Chondrocyte (in vitro differentiated cells): Measurements from ENCODE around the gene NCDN. TPM values are rescaled to one million over a fixed set of nuclear protein-coding genes. Genes with fewer than 3 reads are reported as not detected.

Experiments
- DNase-seq: peaks from one replicate; pipeline ENCODE4 v3.0.0; 2021; ENCODE audit warnings: mixed read lengths, low spot score
- H3K27ac Mint-ChIP-seq: one replicate; pipeline ENCODE4 v1.8.0; 2021; ENCODE audit warnings: mild to moderate bottlenecking, moderate library complexity, mixed read lengths; ENCODE audit not compliant: unreplicated experiment
- H3K27me3 Mint-ChIP-seq: 2 replicates; pipeline ENCODE4 v1.8.0; 2021; ENCODE audit warnings: low read depth, mixed read lengths
- H3K36me3 Mint-ChIP-seq: 2 replicates; pipeline ENCODE4 v1.8.0; 2021; ENCODE audit warnings: low read depth, mixed read lengths
- H3K4me1 Mint-ChIP-seq: 2 replicates; pipeline ENCODE4 v1.8.0; 2021; ENCODE audit warnings: low read depth, mild to moderate bottlenecking, mixed read lengths
- H3K4me3 Mint-ChIP-seq: one replicate; pipeline ENCODE4 v1.8.0; 2021; ENCODE audit warnings: mild to moderate bottlenecking, moderate library complexity, mixed read lengths; ENCODE audit not compliant: unreplicated experiment
- H3K9me3 Mint-ChIP-seq: 2 replicates; pipeline ENCODE4 v1.8.0; 2021; ENCODE audit warnings: low read depth, mixed read lengths
- total RNA-seq: library from RNA; stranded (reverse); gene quantifications from 3 replicates; pipeline ENCODE4 v1.2.1, GENCODE V29; 2021
- TF ChIP-seq, protein P1 (sequence below): fragments of 200-600 bp; sonication (generic); IDR thresholded peaks from 2 replicates; pipeline ENCODE4 v1.5.0; 2021; ENCODE audit warnings: antibody characterized with exemption, mild to moderate bottlenecking, moderate library complexity

Gene NCDN
- total RNA-seq, 1 donor from 2014 or later, result 35.3 TPM

- Mint-ChIP-seq H3K27ac (no peak overlapping the region), H3K36me3 (peaks cover 29% of the 10 kb centered on the region), H3K4me1 (no peaks in the 10 kb centered on the region), H3K27me3 (no peaks in the 10 kb centered on the region), H3K4me3 (no peak overlapping the region), H3K9me3 (peaks cover 4% of the 10 kb centered on the region)
- TF ChIP-seq, protein P1, sequence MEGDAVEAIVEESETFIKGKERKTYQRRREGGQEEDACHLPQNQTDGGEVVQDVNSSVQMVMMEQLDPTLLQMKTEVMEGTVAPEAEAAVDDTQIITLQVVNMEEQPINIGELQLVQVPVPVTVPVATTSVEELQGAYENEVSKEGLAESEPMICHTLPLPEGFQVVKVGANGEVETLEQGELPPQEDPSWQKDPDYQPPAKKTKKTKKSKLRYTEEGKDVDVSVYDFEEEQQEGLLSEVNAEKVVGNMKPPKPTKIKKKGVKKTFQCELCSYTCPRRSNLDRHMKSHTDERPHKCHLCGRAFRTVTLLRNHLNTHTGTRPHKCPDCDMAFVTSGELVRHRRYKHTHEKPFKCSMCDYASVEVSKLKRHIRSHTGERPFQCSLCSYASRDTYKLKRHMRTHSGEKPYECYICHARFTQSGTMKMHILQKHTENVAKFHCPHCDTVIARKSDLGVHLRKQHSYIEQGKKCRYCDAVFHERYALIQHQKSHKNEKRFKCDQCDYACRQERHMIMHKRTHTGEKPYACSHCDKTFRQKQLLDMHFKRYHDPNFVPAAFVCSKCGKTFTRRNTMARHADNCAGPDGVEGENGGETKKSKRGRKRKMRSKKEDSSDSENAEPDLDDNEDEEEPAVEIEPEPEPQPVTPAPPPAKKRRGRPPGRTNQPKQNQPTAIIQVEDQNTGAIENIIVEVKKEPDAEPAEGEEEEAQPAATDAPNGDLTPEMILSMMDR, result no peak
- no peak for DNase-seq
These were observed 54.1 kb downstream of the NCDN start for GRCh38 chr1:35611655-35612054.

- no peaks in the 10 kb centered on the region for H3K4me1 Mint-ChIP-seq
- no peak overlapping the region for H3K27ac Mint-ChIP-seq
- H3K9me3 Mint-ChIP-seq, result no peaks in the 10 kb centered on the region
- no peaks in the 10 kb centered on the region for H3K27me3 Mint-ChIP-seq
- TF ChIP-seq, protein P1, result no peak
- no peak overlapping the region for H3K4me3 Mint-ChIP-seq
- no peak for DNase-seq
- H3K36me3 Mint-ChIP-seq, result peaks cover 19% of the 10 kb centered on the region
These were observed 57.8 kb downstream of the NCDN start for GRCh38 chr1:35615440-35615839.

Other genes starting within 250 kb of the NCDN start
- gene KIAA0319L, start 396 bp upstream of the NCDN start, total RNA-seq, result 26.9 to 40.8 TPM (median 28.7 TPM) in 3 replicates
- 0.92 to 1.4 TPM (median 0.97 TPM) in 3 replicates for gene TFAP2E, start 15.5 kb downstream of the NCDN start, total RNA-seq
- gene PSMB2, start 83.7 kb downstream of the NCDN start, total RNA-seq, result 53.1 to 70.9 TPM (median 58.9 TPM) in 3 replicates
- gene C1orf216, start 161.1 kb downstream of the NCDN start, total RNA-seq, result 23.2 to 26.1 TPM (median 24.8 TPM) in 3 replicates
- gene CLSPN, start 212.2 kb downstream of the NCDN start, total RNA-seq, result 4.4 to 19.6 TPM (median 4.8 TPM) in 3 replicates